Spleen (tissue), 11 donors: ENCODE results near the gene NOSIP. TPM values are rescaled to one million over a fixed set of nuclear protein-coding genes. Genes with fewer than 3 reads are reported as not detected.

Experiments
- DNase-seq: peaks from one replicate; pipeline ENCODE4 v3.0.0-alpha.2; 2020
- H3K27ac ChIP-seq, 8 donors: fragments of 200-600 bp; sonication (generic) in 7 of 8; 1 replicate in 4 of 8; 2 replicates in 4 of 8; pipeline versions ENCODE4 v1.5.0 to v1.8.0; 2016 to 2021; ENCODE audit warnings: inconsistent platforms in 4 of 8, mild to moderate bottlenecking in 4 of 8, moderate library complexity in 1 of 8
- H3K27me3 ChIP-seq, 7 donors: fragments of 200-600 bp; sonication (generic) in 6 of 7; replicated peaks in 1 of 7; 1 replicate in 4 of 7; 2 replicates in 3 of 7; pipeline versions ENCODE4 v1.5.0 to v1.8.0; 2016 to 2021; ENCODE audit warnings: inconsistent platforms in 3 of 7, mild to moderate bottlenecking in 1 of 7
- H3K36me3 ChIP-seq, 6 donors: fragments of 200-600 bp; sonication (generic) in 5 of 6; 1 replicate in 4 of 6; 2 replicates in 2 of 6; pipeline versions ENCODE4 v1.5.0 to v1.8.0; 2016 to 2021; ENCODE audit warnings: inconsistent platforms in 2 of 6
- H3K4me1 ChIP-seq, 6 donors: fragments of 200-600 bp; sonication (generic) in 5 of 6; 1 replicate in 3 of 6; 2 replicates in 3 of 6; pipeline versions ENCODE4 v1.5.0 to v1.8.0; 2016 to 2021; ENCODE audit warnings: inconsistent platforms in 3 of 6
- H3K4me3 ChIP-seq, 8 donors: fragments of 200-600 bp; sonication (generic) in 7 of 8; 1 replicate in 4 of 8; 2 replicates in 4 of 8; pipeline versions ENCODE4 v1.5.0 to v1.8.0; 2016 to 2021; ENCODE audit warnings: inconsistent platforms in 4 of 8, mild to moderate bottlenecking in 4 of 8, moderate library complexity in 2 of 8
- H3K9me3 ChIP-seq, 8 donors: fragments of 200-600 bp; sonication (generic) in 7 of 8; 1 replicate in 4 of 8; 2 replicates in 4 of 8; pipeline versions ENCODE4 v1.5.0 to v1.8.0; 2016 to 2021; ENCODE audit warnings: inconsistent platforms in 4 of 8
- CTCF ChIP-seq, 11 experiments: fragments of 200-600 bp in 7 of 11; fragments of 450-650 bp in 4 of 11; sonication (generic) in 4 of 11; IDR thresholded peaks in 8 of 11; conservative IDR thresholded peaks in 3 of 11; 1 replicate in 7 of 11; 2 replicates in 4 of 11; pipeline versions ENCODE4 v1.4.0 to v1.8.0; 2016 to 2021; ENCODE audit warnings: antibody characterized with exemption in 11 of 11, inconsistent platforms in 4 of 11, mild to moderate bottlenecking in 1 of 11
- POLR2A ChIP-seq, 3 donors: fragments of 450-650 bp; IDR thresholded peaks; one replicate each; pipeline ENCODE4 v1.5.1; 2017; ENCODE audit warnings: antibody characterized with exemption in 3 of 3, mild to moderate bottlenecking in 1 of 3
- POLR2AphosphoS5 ChIP-seq, 3 donors: sonication (generic); formaldehyde crosslinking; IDR thresholded peaks; one replicate each; pipeline ENCODE4 v1.5.1; 2017; ENCODE audit warnings: antibody characterized with exemption in 3 of 3
- WGBS, 5 donors: extraction: QIAGEN DNeasy Blood & Tissue Kit in 3 of 5; methylation state at CpG; one replicate each; pipeline versions ENCODE4 v1.1.5 to v1.1.7; 2013 to 2018; 5-methylcytosine and 5-hydroxymethylcytosine counted together
- intact Hi-C: fragments of 100-400 bp; cut with DNase I; formaldehyde crosslinking; loops from one replicate; pipeline ENCODE4 v1.15.0; 2023; ENCODE audit warnings: low total_unique reads
- polyA plus RNA-seq, 3 donors: library from polyadenylated mRNA; stranded (reverse); fragments of 200-250 nt; gene quantifications; one replicate each; pipeline ENCODE4 v1.2.1, GENCODE V29; 2013
- total RNA-seq, 7 donors: library from RNA; depleted of rRNA in 3 of 7; stranded (reverse); fragments of >200 nt in 3 of 7; fragmentation: NEBNext Ultra II Directional in 4 of 7; extraction: Animal tissue kit (Norgen Biotek cat#: 25700) in 4 of 7; gene quantifications; one replicate each; pipeline versions ENCODE4 v1.1.0 to v1.2.1, GENCODE V29; 2016 to 2021
- donor health status: healthy with polysubstance abuse.
- donor health status: DM: no; HTN: no; CAD: no; lungs with moderate emphysema.
- donor health status: DM: no; HTN: no; CAD: no.
- donor health status: Bipolar disorder and iron deficiency.
- donor health status: healthy.
- donor health status: DM: no; HTN: no; CAD: no.
- donor health status: DM: yes; HTN: yes; CAD: no.

The NOSIP gene
- total and polyA plus RNA-seq, 10 donors, result 58.6 to 152 (median 71.7) TPM

GRCh38 chr19:49602806-49603205 lies 22.4 kb upstream of the NOSIP start:
- Histone ChIP-seq H3K27ac (no peak overlapping the region), H3K4me1 (peaks cover 0 to 18% (median 0%) of the 10 kb centered on the region in 6 donors), H3K9me3 (no peaks in the 10 kb centered on the region), H3K27me3 (no peaks in the 10 kb centered on the region), H3K4me3 (no peak overlapping the region), H3K36me3 (peaks cover 10 to 100% (median 89%) of the 10 kb centered on the region in 6 donors)
- 91 to 100% (median 98%) methylated on average over 2 of the region's 2 CpGs for WGBS, 5 donors
- intact Hi-C loops, result no loop called here
- TF ChIP-seq POLR2A (IDR thresholded peaks at IDR 0.05) (no peak), POLR2AphosphoS5 (IDR thresholded peaks at IDR 0.05) (no peak), CTCF (IDR thresholded peaks at IDR 0.05 in 8 of 11, conservative IDR thresholded peaks at IDR 0.05 in 3 of 11) (no peak)
- DNase-seq, result no peak

- Histone ChIP-seq H3K9me3 (no peaks in the 10 kb centered on the region), H3K27ac (no peak overlapping the region)
- 93 to 98% (median 96%) methylated on average over 29 to 38 of the region's 38 CpGs for WGBS, 5 donors
Measured at GRCh38 chr19:49601482-49602038, 21.2 kb upstream of the NOSIP start.

DNA sequence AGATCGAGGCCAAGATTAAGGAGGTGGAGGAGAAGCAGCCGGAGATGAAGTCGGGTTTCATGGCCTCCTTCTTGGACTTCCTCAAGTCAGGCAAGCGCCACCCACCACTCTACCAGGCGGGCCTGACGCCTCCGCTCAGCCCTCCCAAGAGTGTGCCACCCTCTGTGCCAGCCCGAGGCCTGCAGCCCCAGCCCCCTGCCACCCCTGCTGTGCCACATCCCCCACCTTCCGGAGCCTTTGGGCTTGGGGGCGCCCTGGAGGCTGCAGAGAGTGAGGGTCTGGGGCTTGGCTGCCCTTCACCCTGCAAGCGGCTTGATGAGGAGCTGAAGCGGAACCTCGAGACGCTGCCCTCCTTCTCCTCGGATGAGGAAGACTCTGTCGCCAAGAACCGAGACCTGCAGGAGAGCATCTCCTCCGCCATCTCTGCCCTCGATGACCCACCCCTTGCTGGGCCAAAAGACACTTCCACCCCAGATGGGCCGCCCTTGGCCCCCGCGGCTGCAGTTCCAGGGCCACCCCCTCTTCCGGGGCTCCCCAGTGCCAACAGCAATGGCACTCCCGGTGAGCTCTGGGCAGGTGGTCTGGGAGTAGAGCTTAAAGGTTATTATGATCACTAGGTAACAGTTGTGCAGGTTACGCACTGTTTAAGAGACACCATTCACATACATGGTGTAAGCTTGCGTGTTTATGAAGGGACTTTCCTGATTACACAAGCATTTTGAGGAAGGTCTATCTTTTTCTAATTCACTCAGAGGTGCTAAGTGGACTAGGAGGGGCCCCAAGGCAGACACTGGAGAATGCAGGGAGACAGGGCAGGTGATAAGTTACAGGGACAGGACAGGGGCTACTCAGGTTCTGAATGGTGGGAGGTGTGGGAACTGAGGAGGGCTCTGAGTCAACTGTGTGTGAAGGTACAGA lies 19.3 kb upstream of the NOSIP start:
- Histone ChIP-seq H3K27me3 (no peaks in the 10 kb centered on the region), H3K27ac (no peak overlapping the region), H3K36me3 (peaks cover 12 to 100% (median 98%) of the 10 kb centered on the region in 6 donors), H3K4me1 (peaks cover 0 to 22% (median 1%) of the 10 kb centered on the region in 6 donors), H3K9me3 (no peaks in the 10 kb centered on the region), H3K4me3 (no peak overlapping the region)
- DNase-seq, result no peak
- intact Hi-C loops, result loop anchor here (10.0 kb wide), 1 partner anchor 65 kb away; the partner anchor contains the start of genes BCL2L12 and IRF3
- 91 to 93% (median 91%) methylated on average over 24 to 26 of the region's 26 CpGs for WGBS, 5 donors
- TF ChIP-seq CTCF (IDR thresholded peaks at IDR 0.05 in 8 of 11, conservative IDR thresholded peaks at IDR 0.05 in 3 of 11) (no peak), POLR2A (IDR thresholded peaks at IDR 0.05) (no peak), POLR2AphosphoS5 (IDR thresholded peaks at IDR 0.05) (peak in 2 of 3 donors; percentile 35 to 73)

More at GRCh38 chr19:49601482-49602038, 21.2 kb upstream of the NOSIP start:
- peaks cover 10 to 100% (median 94%) of the 10 kb centered on the region in 6 donors for H3K36me3 ChIP-seq
- H3K4me3 ChIP-seq, result no peak overlapping the region
- peaks cover 0 to 18% (median 0%) of the 10 kb centered on the region in 6 donors for H3K4me1 ChIP-seq
- TF ChIP-seq POLR2A (IDR thresholded peaks at IDR 0.05) (no peak), POLR2AphosphoS5 (IDR thresholded peaks at IDR 0.05) (peak in 1 of 3 donors; percentile 57)
- intact Hi-C loops, result no loop called here
- DNase-seq, result no peak
- H3K27me3 ChIP-seq, result no peaks in the 10 kb centered on the region

- 96 to 98% (median 97%) methylated on average over 29 of the region's 29 CpGs for whole genome bisulfite sequencing, 5 donors
- Histone ChIP-seq H3K36me3 (peaks cover 9 to 92% (median 85%) of the 10 kb centered on the region in 6 donors), H3K4me3 (no peak overlapping the region), H3K27me3 (no peaks in the 10 kb centered on the region), H3K27ac (no peak overlapping the region), H3K9me3 (no peaks in the 10 kb centered on the region), H3K4me1 (peaks cover 13 to 34% (median 19%) of the 10 kb centered on the region in 6 donors)
- no peak for DNase-seq
- intact Hi-C loops, result loop anchor here (10.0 kb wide), 1 partner anchor 67 kb away; the partner anchor contains the start of genes BCL2L12 and IRF3
- TF ChIP-seq POLR2AphosphoS5 (IDR thresholded peaks at IDR 0.05) (peak in 1 of 3 donors; percentile 6), POLR2A (IDR thresholded peaks at IDR 0.05) (no peak), CTCF (IDR thresholded peaks at IDR 0.05 in 8 of 11, conservative IDR thresholded peaks at IDR 0.05 in 3 of 11) (no peak)
Measured at GRCh38 chr19:49597703-49597974, 17.3 kb upstream of the NOSIP start.
